HEK293 (cell line): ENCODE measurements around the gene MSS51.

ENCODE experiments used
- CTCF ChIA-PET: fragments of 350-600 bp; formaldehyde crosslinking; extraction: SDS; loops from one replicate; lab custom pipeline; 2021; ENCODE audit warnings: antibody characterized with exemption; lab: Yijun Ruan, JAX
- POLR2A ChIA-PET: fragments of 300-600 bp; formaldehyde crosslinking; extraction: SDS; loops from one replicate; lab custom pipeline; 2020; ENCODE audit warnings: antibody characterized with exemption, inconsistent platforms; lab: Yijun Ruan, JAX
- H3K27ac ChIP-seq: fragments of 200-500 bp; sonication (Bioruptor generic); 2 replicates; pipeline ENCODE4 v1.5.1; 2014; ENCODE audit warnings: low read depth, low read length, control low read depth, inconsistent platforms; ENCODE audit errors: extremely low read depth
- H3K36me3 ChIP-seq, 2 experiments: fragments of 200-500 bp in 1 of 2; sonication (Bioruptor generic) in 1 of 2; 1 replicate in 1 of 2; 2 replicates in 1 of 2; pipeline ENCODE4 v1.5.1; 2014 to 2017; ENCODE audit warnings: inconsistent platforms in 2 of 2, low read length in 2 of 2; ENCODE audit not compliant: control insufficient read depth in 2 of 2, insufficient read depth in 1 of 2
- H3K4me1 ChIP-seq: fragments of 200-500 bp; sonication (Bioruptor generic); 2 replicates; pipeline ENCODE4 v1.5.1; 2014; ENCODE audit warnings: mild to moderate bottlenecking, low read length, inconsistent platforms; ENCODE audit not compliant: control insufficient read depth, insufficient read depth
- H3K4me3 ChIP-seq: 2 replicates; pipeline ENCODE4 v1.5.1; 2011; ENCODE audit warnings: low read depth, mild to moderate bottlenecking, control low read depth, low read length, moderate library complexity
- H3K9me3 ChIP-seq: fragments of 200-500 bp; sonication (Bioruptor generic); 2 replicates; pipeline ENCODE4 v1.5.1; 2014; ENCODE audit warnings: low read depth, low read length, inconsistent platforms; ENCODE audit not compliant: control insufficient read depth, insufficient read depth
- FEZF1 ChIP-seq: fragments of 450-650 bp; formaldehyde crosslinking; IDR thresholded peaks from 2 replicates; pipeline ENCODE4 v1.5.1; 2016; ENCODE audit warnings: missing biosample characterization, missing genetic modification characterization
- GFI1B ChIP-seq: fragments of 450-650 bp; formaldehyde crosslinking; IDR thresholded peaks from 2 replicates; pipeline ENCODE4 v1.5.1; 2016; ENCODE audit warnings: missing biosample characterization, missing genetic modification characterization
- PRDM1 ChIP-seq: fragments of 450-650 bp; formaldehyde crosslinking; IDR thresholded peaks from 2 replicates; pipeline ENCODE4; 2016; ENCODE audit warnings: missing biosample characterization, missing genetic modification characterization
- PRDM10 ChIP-seq: fragments of 450-650 bp; formaldehyde crosslinking; IDR thresholded peaks from 2 replicates; pipeline ENCODE4 v1.5.1; 2016; ENCODE audit warnings: missing biosample characterization, missing genetic modification characterization
- RBAK ChIP-seq: fragments of 450-650 bp; formaldehyde crosslinking; IDR thresholded peaks from 2 replicates; pipeline ENCODE4 v1.5.1; 2016; ENCODE audit warnings: missing biosample characterization, missing genetic modification characterization
- TCF7L2 ChIP-seq: IDR thresholded peaks from 2 replicates; pipeline ENCODE4 v1.6.1; 2011; ENCODE audit warnings: low read depth, mild to moderate bottlenecking, inconsistent platforms, low read length, moderate library complexity, borderline replicate concordance
- ZBTB26 ChIP-seq: fragments of 450-650 bp; formaldehyde crosslinking; optimal IDR thresholded peaks from 2 replicates; pipeline ENCODE3; 2016; ENCODE audit warnings: missing biosample characterization, mild to moderate bottlenecking, missing genetic modification characterization
- ZNF112 ChIP-seq: fragments of 450-650 bp; formaldehyde crosslinking; IDR thresholded peaks from 2 replicates; pipeline ENCODE4 v1.5.0; 2017; ENCODE audit warnings: missing biosample characterization, missing genetic modification characterization
- ZNF155 ChIP-seq: fragments of 450-650 bp; formaldehyde crosslinking; IDR thresholded peaks from 2 replicates; pipeline ENCODE4 v1.5.1; 2016; ENCODE audit warnings: missing biosample characterization, missing genetic modification characterization
- ZNF16 ChIP-seq: fragments of 450-650 bp; formaldehyde crosslinking; IDR thresholded peaks from 2 replicates; pipeline ENCODE4 v1.5.1; 2016; ENCODE audit warnings: low read depth, missing biosample characterization, missing genetic modification characterization
- ZNF184 ChIP-seq: fragments of 450-650 bp; IDR thresholded peaks from 2 replicates; pipeline ENCODE4 v1.5.1; 2018; ENCODE audit warnings: missing biosample characterization, mild to moderate bottlenecking, missing genetic modification characterization
- ZNF223 ChIP-seq: fragments of 450-650 bp; formaldehyde crosslinking; IDR thresholded peaks from 2 replicates; pipeline ENCODE4 v1.5.1; 2016; ENCODE audit warnings: missing biosample characterization, missing genetic modification characterization
- ZNF239 ChIP-seq: fragments of 450-650 bp; formaldehyde crosslinking; IDR thresholded peaks from 2 replicates; pipeline ENCODE4 v1.5.1; 2016; ENCODE audit warnings: missing biosample characterization, missing genetic modification characterization
- ZNF37A ChIP-seq: fragments of 450-650 bp; IDR thresholded peaks from 2 replicates; pipeline ENCODE4 v1.5.1; 2018; ENCODE audit warnings: missing biosample characterization, missing genetic modification characterization
- ZNF423 ChIP-seq: fragments of 450-650 bp; formaldehyde crosslinking; IDR thresholded peaks from 2 replicates; pipeline ENCODE4 v1.5.1; 2016; ENCODE audit warnings: missing biosample characterization, missing genetic modification characterization
- ZNF488 ChIP-seq: fragments of 450-650 bp; formaldehyde crosslinking; IDR thresholded peaks from 2 replicates; pipeline ENCODE4 v1.5.1; 2016; ENCODE audit warnings: missing biosample characterization, missing genetic modification characterization
- ZNF514 ChIP-seq: fragments of 450-650 bp; formaldehyde crosslinking; IDR thresholded peaks from 2 replicates; pipeline ENCODE4 v1.5.1; 2016; ENCODE audit warnings: missing biosample characterization, missing genetic modification characterization
- ZNF580 ChIP-seq: fragments of 450-650 bp; formaldehyde crosslinking; IDR thresholded peaks from 2 replicates; pipeline ENCODE4 v1.5.1; 2016; ENCODE audit warnings: missing biosample characterization, missing genetic modification characterization
- ZNF600 ChIP-seq: fragments of 450-650 bp; formaldehyde crosslinking; IDR thresholded peaks from 2 replicates; pipeline ENCODE4 v1.5.1; 2016; ENCODE audit warnings: missing biosample characterization, missing genetic modification characterization
- ZNF654 ChIP-seq: fragments of 450-650 bp; formaldehyde crosslinking; IDR thresholded peaks from 2 replicates; pipeline ENCODE4 v1.5.1; 2016; ENCODE audit warnings: low read depth, missing biosample characterization, missing genetic modification characterization
- ZNF76 ChIP-seq: fragments of 450-650 bp; formaldehyde crosslinking; IDR thresholded peaks from 2 replicates; pipeline ENCODE4; 2016; ENCODE audit warnings: low read depth, missing biosample characterization, missing genetic modification characterization, borderline replicate concordance
- ZNF785 ChIP-seq: fragments of 450-650 bp; formaldehyde crosslinking; IDR thresholded peaks from 2 replicates; pipeline ENCODE4 v1.5.1; 2016; ENCODE audit warnings: missing biosample characterization, missing genetic modification characterization
- ZNF837 ChIP-seq: fragments of 450-650 bp; formaldehyde crosslinking; IDR thresholded peaks from 2 replicates; pipeline ENCODE4 v1.5.1; 2016; ENCODE audit warnings: missing biosample characterization, missing genetic modification characterization
- ZSCAN30 ChIP-seq: fragments of 450-650 bp; IDR thresholded peaks from 2 replicates; pipeline ENCODE4 v1.5.1; 2018; ENCODE audit warnings: missing biosample characterization, mild to moderate bottlenecking, missing genetic modification characterization, moderate library complexity
- TF ChIP-seq, protein P1 (sequence below): fragments of 450-650 bp; formaldehyde crosslinking; conservative IDR thresholded peaks from 2 replicates; pipeline ENCODE4 v1.5.1; 2016; ENCODE audit warnings: low read depth, missing biosample characterization, missing genetic modification characterization
- TF ChIP-seq, protein P2 (sequence below): fragments of 450-650 bp; IDR thresholded peaks from 2 replicates; pipeline ENCODE4 v1.5.1; 2018; ENCODE audit warnings: missing biosample characterization, mild to moderate bottlenecking, missing genetic modification characterization

Gene MSS51

GRCh38 chr10:73456187-73456890 is 23.0 kb upstream of the MSS51 start:
- Histone ChIP-seq H3K4me3 (no peak overlapping the region), H3K9me3 (no peaks in the 10 kb centered on the region), H3K36me3 (peaks cover 6 to 14% of the 10 kb centered on the region in 2 experiments), H3K4me1 (no peaks in the 10 kb centered on the region), H3K27ac (no peak overlapping the region)
- POLR2A ChIA-PET = no interaction called here
- CTCF ChIA-PET = interaction anchor here (0.8 kb wide), 1 partner anchor 28 kb away, joined by 4 read pairs; no protein-coding TSS in a partner anchor
- TF ChIP-seq ZNF76 (tag by site-specific recombination) (no peak), FEZF1 (tag by site-specific recombination) (no peak), PRDM1 (tag by site-specific recombination) (no peak), ZNF654 (no peak), ZNF488 (tag by site-specific recombination) (no peak), ZNF16 (no peak), GFI1B (no peak), TCF7L2 (no peak), ZNF423 (tag by site-specific recombination) (no peak), ZNF239 (no peak), ZNF837 (tag by site-specific recombination) (no peak), PRDM10 (tag by site-specific recombination) (no peak), ZNF580 (tag by site-specific recombination) (no peak), ZNF155 (tag by site-specific recombination) (no peak), ZNF184 (tag by site-specific recombination) (no peak), ZSCAN30 (tag by site-specific recombination) (no peak), RBAK (tag by site-specific recombination) (no peak)

- H3K36me3 ChIP-seq = peaks cover 13 to 27% of the 10 kb centered on the region in 2 experiments
- CTCF ChIA-PET = no interaction called here
- POLR2A ChIA-PET = no interaction called here
- no peaks in the 10 kb centered on the region for H3K4me1 ChIP-seq
- no peaks in the 10 kb centered on the region for H3K9me3 ChIP-seq
- H3K4me3 ChIP-seq = no peak overlapping the region
- no peak overlapping the region for H3K27ac ChIP-seq
- TF ChIP-seq ZNF600 (no peak), ZNF223 (tag by site-specific recombination) (no peak), ZNF785 (tag by site-specific recombination) (no peak), ZNF37A (no peak), ZNF514 (no peak), ZBTB26 (tag by site-specific recombination) (no peak), ZNF184 (tag by site-specific recombination) (no peak), ZNF112 (no peak)
- TF ChIP-seq, protein P1, sequence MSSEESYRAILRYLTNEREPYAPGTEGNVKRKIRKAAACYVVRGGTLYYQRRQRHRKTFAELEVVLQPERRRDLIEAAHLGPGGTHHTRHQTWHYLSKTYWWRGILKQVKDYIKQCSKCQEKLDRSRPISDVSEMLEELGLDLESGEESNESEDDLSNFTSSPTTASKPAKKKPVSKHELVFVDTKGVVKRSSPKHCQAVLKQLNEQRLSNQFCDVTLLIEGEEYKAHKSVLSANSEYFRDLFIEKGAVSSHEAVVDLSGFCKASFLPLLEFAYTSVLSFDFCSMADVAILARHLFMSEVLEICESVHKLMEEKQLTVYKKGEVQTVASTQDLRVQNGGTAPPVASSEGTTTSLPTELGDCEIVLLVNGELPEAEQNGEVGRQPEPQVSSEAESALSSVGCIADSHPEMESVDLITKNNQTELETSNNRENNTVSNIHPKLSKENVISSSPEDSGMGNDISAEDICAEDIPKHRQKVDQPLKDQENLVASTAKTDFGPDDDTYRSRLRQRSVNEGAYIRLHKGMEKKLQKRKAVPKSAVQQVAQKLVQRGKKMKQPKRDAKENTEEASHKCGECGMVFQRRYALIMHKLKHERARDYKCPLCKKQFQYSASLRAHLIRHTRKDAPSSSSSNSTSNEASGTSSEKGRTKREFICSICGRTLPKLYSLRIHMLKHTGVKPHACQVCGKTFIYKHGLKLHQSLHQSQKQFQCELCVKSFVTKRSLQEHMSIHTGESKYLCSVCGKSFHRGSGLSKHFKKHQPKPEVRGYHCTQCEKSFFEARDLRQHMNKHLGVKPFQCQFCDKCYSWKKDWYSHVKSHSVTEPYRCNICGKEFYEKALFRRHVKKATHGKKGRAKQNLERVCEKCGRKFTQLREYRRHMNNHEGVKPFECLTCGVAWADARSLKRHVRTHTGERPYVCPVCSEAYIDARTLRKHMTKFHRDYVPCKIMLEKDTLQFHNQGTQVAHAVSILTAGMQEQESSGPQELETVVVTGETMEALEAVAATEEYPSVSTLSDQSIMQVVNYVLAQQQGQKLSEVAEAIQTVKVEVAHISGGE (tag by site-specific recombination) = no peak
- TF ChIP-seq, protein P2, sequence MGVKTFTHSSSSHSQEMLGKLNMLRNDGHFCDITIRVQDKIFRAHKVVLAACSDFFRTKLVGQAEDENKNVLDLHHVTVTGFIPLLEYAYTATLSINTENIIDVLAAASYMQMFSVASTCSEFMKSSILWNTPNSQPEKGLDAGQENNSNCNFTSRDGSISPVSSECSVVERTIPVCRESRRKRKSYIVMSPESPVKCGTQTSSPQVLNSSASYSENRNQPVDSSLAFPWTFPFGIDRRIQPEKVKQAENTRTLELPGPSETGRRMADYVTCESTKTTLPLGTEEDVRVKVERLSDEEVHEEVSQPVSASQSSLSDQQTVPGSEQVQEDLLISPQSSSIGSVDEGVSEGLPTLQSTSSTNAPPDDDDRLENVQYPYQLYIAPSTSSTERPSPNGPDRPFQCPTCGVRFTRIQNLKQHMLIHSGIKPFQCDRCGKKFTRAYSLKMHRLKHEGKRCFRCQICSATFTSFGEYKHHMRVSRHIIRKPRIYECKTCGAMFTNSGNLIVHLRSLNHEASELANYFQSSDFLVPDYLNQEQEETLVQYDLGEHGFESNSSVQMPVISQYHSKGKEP (tag by site-specific recombination) = no peak
These were observed 15.8 kb upstream of the MSS51 start for GRCh38 chr10:73449113-73449512.
